GM21360 (cell line): ENCODE data around the gene DOP1A.

ENCODE experiments used
- ATAC-seq: cut with Tn5 transposase; IDR thresholded peaks from one replicate; pipeline ENCODE4 v1.9.1; 2021; ENCODE audit warnings: mild to moderate bottlenecking, moderate library complexity; ENCODE audit not compliant: unreplicated experiment

Gene DOP1A

GRCh38 chr6:83067448-83068439 is at the start of gene DOP1A:
DOP1A (plus strand) TSS chr6:83067671; CDS start chr6:83096978, 29,307 bp downstream.
- peak; percentile 78 for ATAC-seq

GRCh38 chr6:83019741-83020140 is 47.7 kb upstream of the DOP1A start:
- no peak for ATAC-seq

GRCh38 chr6:83031689-83032088 is 35.8 kb upstream of the DOP1A start:
- no peak for ATAC-seq

- ATAC-seq = no peak
These were observed 29.2 kb upstream of the DOP1A start for GRCh38 chr6:83038246-83038645.

GRCh38 chr6:83042467-83043053 is 24.9 kb upstream of the DOP1A start:
- ATAC-seq = no peak

- no peak for ATAC-seq
These were observed 23.2 kb upstream of the DOP1A start for GRCh38 chr6:83044091-83044768.

GRCh38 chr6:83047065-83047754 is 20.3 kb upstream of the DOP1A start:
- ATAC-seq = no peak

GRCh38 chr6:83051377-83052172 is 15.9 kb upstream of the DOP1A start:
- no peak for ATAC-seq

GRCh38 chr6:83053678-83054077 is 13.8 kb upstream of the DOP1A start:
- ATAC-seq = no peak

- ATAC-seq = no peak
These were observed 12.0 kb upstream of the DOP1A start for GRCh38 chr6:83055366-83055964.

- ATAC-seq = peak; percentile 89
These were observed 9.7 kb upstream of the DOP1A start for GRCh38 chr6:83057705-83058321.

- no peak for ATAC-seq
These were observed 6.3 kb upstream of the DOP1A start for GRCh38 chr6:83061190-83061589.

GRCh38 chr6:83062225-83062624 is 5.2 kb upstream of the DOP1A start:
- ATAC-seq = no peak

GRCh38 chr6:83065511-83066192 is 1.8 kb upstream of the DOP1A start, which contains the start of gene UBE3D:
UBE3D (minus strand) TSS chr6:83065841; CDS start chr6:83065718, 123 bp downstream.
- peak; percentile 63 for ATAC-seq

- ATAC-seq = no peak
These were observed 1.1 kb downstream of the DOP1A start for GRCh38 chr6:83068616-83069015.

GRCh38 chr6:83069633-83070032 is 2.2 kb downstream of the DOP1A start:
- no peak for ATAC-seq

GRCh38 chr6:83071023-83071422 is 3.6 kb downstream of the DOP1A start:
- ATAC-seq = peak; percentile 53

GRCh38 chr6:83071707-83072106 is 4.2 kb downstream of the DOP1A start:
- no peak for ATAC-seq

GRCh38 chr6:83072726-83073125 is 5.3 kb downstream of the DOP1A start:
- no peak for ATAC-seq
